ENCODE results near the gene CD164.
"Not testable (repeated sequence)": the region's sequence is repeated elsewhere in the genome, so short reads cannot be mapped to it uniquely, and the experiment has no call there.

CD164 gene

GRCh38 chr6:109373762-109374161, 8.5 kb downstream of the CD164 start:
- peak; percentile 30 for DNase-seq

GRCh38 chr6:109373331-109373730, 8.9 kb downstream of the CD164 start:
- DNase-seq, result no peak

- DNase-seq, result no peak
Observed at GRCh38 chr6:109372130-109372529, 10.1 kb downstream of the CD164 start.

- DNase-seq, result no peak
Observed at GRCh38 chr6:109370792-109371191, 11.5 kb downstream of the CD164 start.

- no peak for DNase-seq
Observed at GRCh38 chr6:109370336-109370735, 11.9 kb downstream of the CD164 start.

- no peak for DNase-seq
Observed at GRCh38 chr6:109369728-109370127, 12.5 kb downstream of the CD164 start.

- DNase-seq, result not testable (repeated sequence)
Observed at GRCh38 chr6:109364382-109365078, 17.7 kb downstream of the CD164 start.

- no peak for DNase-seq
Observed at GRCh38 chr6:109363753-109364152, 18.5 kb downstream of the CD164 start.

GRCh38 chr6:109362102-109362884, 20.0 kb downstream of the CD164 start:
- DNase-seq, result no peak

GRCh38 chr6:109360791-109361190, 21.5 kb downstream of the CD164 start:
- DNase-seq, result no peak

GRCh38 chr6:109360281-109360680, 22.0 kb downstream of the CD164 start:
- no peak for DNase-seq

- no peak for DNase-seq
Observed at GRCh38 chr6:109359248-109359647, 23.0 kb downstream of the CD164 start.

GRCh38 chr6:109358204-109358603, 24.1 kb downstream of the CD164 start:
- DNase-seq, result no peak

GRCh38 chr6:109356237-109356636, 26.0 kb downstream of the CD164 start:
- DNase-seq, result no peak

- DNase-seq, result no peak
Observed at GRCh38 chr6:109351231-109352130, 30.8 kb downstream of the CD164 start.

- DNase-seq, result no peak
Observed at GRCh38 chr6:109349419-109349987, 32.8 kb downstream of the CD164 start.

- no peak for DNase-seq
Observed at GRCh38 chr6:109348226-109348625, 34.0 kb downstream of the CD164 start.

- no peak for DNase-seq
Observed at GRCh38 chr6:109347779-109348178, 34.5 kb downstream of the CD164 start.

GRCh38 chr6:109345986-109346385, 36.3 kb downstream of the CD164 start:
- no peak for DNase-seq

GRCh38 chr6:109344226-109344625, 38.0 kb downstream of the CD164 start:
- DNase-seq, result no peak

GRCh38 chr6:109343518-109343917, 38.7 kb downstream of the CD164 start:
- DNase-seq, result no peak

- DNase-seq, result no peak
Observed at GRCh38 chr6:109342911-109343310, 39.4 kb downstream of the CD164 start.

GRCh38 chr6:109342506-109342905, 39.8 kb downstream of the CD164 start:
- no peak for DNase-seq
